Measurements from ENCODE around the gene GPR161. TPM values are rescaled to one million over a fixed set of nuclear protein-coding genes. Genes with fewer than 3 reads are reported as not detected.

Gene GPR161
- total and polyA plus RNA-seq, 8 donors = 1.1 to 8.1 (median 4.2) TPM

- H3K4me1 ChIP-seq = no peaks in the 10 kb centered on the region
- H3K36me3 ChIP-seq = peaks cover 0 to 12% (median 5%) of the 10 kb centered on the region in 4 donors
- H3K27ac ChIP-seq = no peak overlapping the region
- intact Hi-C loops (cut with DNase I; ENCODE audit: low total_unique reads) = no loop called here
- no peak for TF ChIP-seq CTCF (IDR thresholded peaks at IDR 0.05)
- no peak for TF ChIP-seq POLR2AphosphoS5 (IDR thresholded peaks at IDR 0.05)
- no peak for TF ChIP-seq EP300 (IDR thresholded peaks at IDR 0.05)
- TF ChIP-seq POLR2A (IDR thresholded peaks at IDR 0.05) = no peak
- 73 to 88% (median 85%) methylated on average over 1 of the region's 1 CpG for WGBS, 5 donors
- H3K27me3 ChIP-seq = no peaks in the 10 kb centered on the region
- no peak for DNase-seq
- H3K9me3 ChIP-seq = no peaks in the 10 kb centered on the region
- no peak overlapping the region for H3K4me3 ChIP-seq
These were observed 104.7 kb downstream of the GPR161 start for GRCh38 chr1:168032029-168032428.

- no peaks in the 10 kb centered on the region for H3K9me3 ChIP-seq
- 74 to 81% (median 77%) methylated on average over 4 of the region's 4 CpGs for WGBS, 5 donors
- peaks cover 0 to 13% (median 8%) of the 10 kb centered on the region in 4 donors for H3K36me3 ChIP-seq
These were observed 105.1 kb downstream of the GPR161 start for GRCh38 chr1:168031627-168032026.

DNA sequence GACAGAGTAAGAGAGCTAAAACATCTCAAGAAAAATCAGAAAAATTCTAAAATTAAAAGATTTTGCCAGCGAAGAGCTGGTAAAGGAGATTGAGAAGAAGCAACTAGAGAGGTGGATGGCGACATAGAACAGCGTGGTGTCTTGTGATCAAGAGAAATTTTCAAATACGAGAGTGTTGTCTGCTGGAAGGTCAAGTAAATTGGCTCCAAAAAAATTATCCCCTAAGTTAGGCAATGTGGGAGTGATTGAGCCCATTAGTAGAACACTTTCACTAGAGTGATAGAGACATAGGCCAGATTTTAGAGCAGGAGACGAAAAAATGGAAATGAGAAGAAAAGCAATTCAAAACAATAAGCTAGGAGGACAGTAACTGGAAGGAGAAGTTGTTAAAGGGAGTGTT lies 105.5 kb downstream of the GPR161 start:
- DNase-seq = no peak
- H3K9me3 ChIP-seq = no peaks in the 10 kb centered on the region
- H3K4me1 ChIP-seq = no peaks in the 10 kb centered on the region
- 91 to 97% (median 95%) methylated on average over 5 of the region's 5 CpGs for WGBS, 5 donors
- peaks cover 0 to 17% (median 10%) of the 10 kb centered on the region in 4 donors for H3K36me3 ChIP-seq
- intact Hi-C loops (cut with DNase I; ENCODE audit: low total_unique reads) = no loop called here
- no peak overlapping the region for H3K27ac ChIP-seq
- no peaks in the 10 kb centered on the region for H3K27me3 ChIP-seq
- H3K4me3 ChIP-seq = no peak overlapping the region
- no peak for TF ChIP-seq EP300 (IDR thresholded peaks at IDR 0.05)
- TF ChIP-seq POLR2A (IDR thresholded peaks at IDR 0.05) = no peak
- TF ChIP-seq POLR2AphosphoS5 (IDR thresholded peaks at IDR 0.05) = no peak
- no peak for TF ChIP-seq CTCF (IDR thresholded peaks at IDR 0.05)

More at GRCh38 chr1:168031627-168032026, 105.1 kb downstream of the GPR161 start:
- no peak for DNase-seq
- intact Hi-C loops (cut with DNase I; ENCODE audit: low total_unique reads) = no loop called here
- H3K27me3 ChIP-seq = no peaks in the 10 kb centered on the region
- no peak overlapping the region for H3K4me3 ChIP-seq
- TF ChIP-seq EP300 (IDR thresholded peaks at IDR 0.05) = no peak
- TF ChIP-seq CTCF (IDR thresholded peaks at IDR 0.05) = no peak
- no peak for TF ChIP-seq POLR2AphosphoS5 (IDR thresholded peaks at IDR 0.05)
- no peak for TF ChIP-seq POLR2A (IDR thresholded peaks at IDR 0.05)
- H3K27ac ChIP-seq = no peak overlapping the region
- H3K4me1 ChIP-seq = no peaks in the 10 kb centered on the region

Other genes with a start within 250 kb of the GPR161 start
- gene ADCY10, start 222.8 kb downstream of the GPR161 start, total RNA-seq = not detected
- gene ADCY10, start 222.8 kb downstream of the GPR161 start, polyA plus RNA-seq = under 1 TPM in 1 of 3 donors, not detected in 2; 0.60 TPM
- gene DCAF6, start 200.2 kb downstream of the GPR161 start, total RNA-seq = 100 to 1,000 TPM in 3 of 5 donors, 10 to 100 TPM in 2; 57.8 to 124 (median 112) TPM
- gene DCAF6, start 200.2 kb downstream of the GPR161 start, polyA plus RNA-seq = 10 to 100 TPM; 39.3 to 51.9 (median 51.9) TPM
- gene MPC2, start 199.9 kb downstream of the GPR161 start, total RNA-seq = 10 to 100 TPM; 47.2 to 68.1 (median 54.9) TPM
- gene MPC2, start 199.9 kb downstream of the GPR161 start, polyA plus RNA-seq = 100 to 1,000 TPM; 174 to 271 (median 201) TPM
- 100 to 1,000 TPM in 1 of 5 donors, 10 to 100 TPM in 4; 12.0 to 229 (median 37.5) TPM for gene TIPRL, start 42.0 kb upstream of the GPR161 start, total RNA-seq
- 10 to 100 TPM; 10.8 to 15.0 (median 13.9) TPM for gene TIPRL, start 42.0 kb upstream of the GPR161 start, polyA plus RNA-seq
- 10 to 100 TPM in 4 of 5 donors, 1 to 10 TPM in 1; 8.8 to 61.3 (median 43.7) TPM for gene SFT2D2, start 89.1 kb upstream of the GPR161 start, total RNA-seq
- 1 to 10 TPM; 1.4 to 4.0 (median 2.4) TPM for gene SFT2D2, start 89.1 kb upstream of the GPR161 start, polyA plus RNA-seq
- 1 to 10 TPM in 3 of 5 donors, not detected in 2; 1.3 to 2.9 (median 1.8) TPM for gene TBX19, start 143.9 kb upstream of the GPR161 start, total RNA-seq
- 1 to 10 TPM in 1 of 3 donors, under 1 TPM in 2; 0.61 to 1.1 (median 0.62) TPM for gene TBX19, start 143.9 kb upstream of the GPR161 start, polyA plus RNA-seq